NCI-H2029 treated with DMSO at 0.1 percent for 48 hours (cell line): ENCODE data around the gene SYDE1.
"Not testable (repeated sequence)": the region's sequence is repeated elsewhere in the genome, so short reads cannot be mapped to it uniquely, and the experiment has no call there.

Source experiments
- DNase-seq: peaks from one replicate; lab custom pipeline; 2025; lab: John Stamatoyannopoulos, UW

The SYDE1 gene, protein sequence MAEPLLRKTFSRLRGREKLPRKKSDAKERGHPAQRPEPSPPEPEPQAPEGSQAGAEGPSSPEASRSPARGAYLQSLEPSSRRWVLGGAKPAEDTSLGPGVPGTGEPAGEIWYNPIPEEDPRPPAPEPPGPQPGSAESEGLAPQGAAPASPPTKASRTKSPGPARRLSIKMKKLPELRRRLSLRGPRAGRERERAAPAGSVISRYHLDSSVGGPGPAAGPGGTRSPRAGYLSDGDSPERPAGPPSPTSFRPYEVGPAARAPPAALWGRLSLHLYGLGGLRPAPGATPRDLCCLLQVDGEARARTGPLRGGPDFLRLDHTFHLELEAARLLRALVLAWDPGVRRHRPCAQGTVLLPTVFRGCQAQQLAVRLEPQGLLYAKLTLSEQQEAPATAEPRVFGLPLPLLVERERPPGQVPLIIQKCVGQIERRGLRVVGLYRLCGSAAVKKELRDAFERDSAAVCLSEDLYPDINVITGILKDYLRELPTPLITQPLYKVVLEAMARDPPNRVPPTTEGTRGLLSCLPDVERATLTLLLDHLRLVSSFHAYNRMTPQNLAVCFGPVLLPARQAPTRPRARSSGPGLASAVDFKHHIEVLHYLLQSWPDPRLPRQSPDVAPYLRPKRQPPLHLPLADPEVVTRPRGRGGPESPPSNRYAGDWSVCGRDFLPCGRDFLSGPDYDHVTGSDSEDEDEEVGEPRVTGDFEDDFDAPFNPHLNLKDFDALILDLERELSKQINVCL

DNA sequence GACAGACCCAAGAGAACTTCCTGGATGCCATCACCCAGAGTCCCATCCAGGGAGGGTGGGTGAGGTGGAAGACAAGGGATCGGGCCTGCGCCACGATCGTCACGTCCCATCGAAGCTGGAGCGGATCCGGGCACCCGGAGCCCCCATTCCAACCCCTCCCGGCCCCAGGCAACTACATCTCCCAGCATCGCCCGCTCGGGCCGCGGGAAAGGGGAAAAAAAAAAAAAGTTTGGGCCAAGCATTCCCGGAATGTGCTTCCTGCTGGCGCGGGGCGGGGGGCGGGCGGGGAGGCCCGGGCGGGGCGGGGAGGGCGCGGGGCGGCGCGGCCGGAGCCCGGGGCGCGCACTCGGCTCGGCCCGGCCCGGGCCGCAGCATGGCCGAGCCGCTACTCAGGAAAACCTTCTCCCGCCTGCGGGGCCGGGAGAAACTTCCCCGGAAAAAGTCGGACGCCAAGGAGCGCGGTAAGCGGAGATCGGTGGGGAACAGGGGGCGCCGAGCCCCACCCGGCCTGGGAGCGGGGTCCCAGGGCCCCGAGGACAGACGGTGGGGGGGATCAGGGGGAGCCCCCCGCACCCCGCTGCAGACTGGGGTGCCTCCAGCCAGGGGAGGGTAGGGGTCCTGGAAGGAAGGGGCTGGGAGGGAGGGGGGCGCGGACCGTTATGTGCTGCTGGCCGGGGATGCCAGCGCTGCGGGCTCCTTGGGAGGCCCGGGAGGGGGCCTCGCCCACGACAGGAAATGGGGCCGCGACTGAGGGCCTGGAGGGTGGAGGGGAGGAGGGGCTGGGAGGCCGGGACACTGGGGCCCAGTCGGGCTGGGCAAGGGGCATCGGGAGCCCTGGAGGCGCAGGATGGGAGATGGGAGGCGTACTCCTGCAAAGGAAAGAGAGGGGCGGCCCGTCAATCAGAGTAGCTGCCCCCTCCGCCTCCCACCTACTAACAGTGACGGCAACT, at the start of gene SYDE1:
Gene SYDE1, plus strand, starts transcription at position 341 of the 950 bp plus-strand sequence. Its CDS starts 33 bp downstream, at position 374.
- no peak for DNase-seq

DNA sequence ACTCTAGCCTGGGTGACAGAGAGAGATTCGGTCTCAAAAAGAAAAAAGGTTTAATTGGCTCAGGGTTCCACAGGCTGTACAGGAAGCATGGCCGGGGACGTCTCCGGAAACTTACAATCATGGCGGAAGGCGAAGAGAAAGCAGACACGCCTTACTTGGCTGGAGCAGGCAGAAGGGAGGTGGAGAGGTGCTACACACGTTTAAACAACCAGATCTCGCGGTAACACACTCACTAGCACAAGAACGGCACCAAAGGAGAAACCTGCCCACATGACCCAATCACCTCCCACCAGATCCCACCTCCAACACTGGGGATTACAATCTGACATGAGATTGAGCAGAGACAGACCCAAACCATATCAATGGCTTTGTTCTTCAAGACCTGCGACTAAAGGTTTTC, 45.2 kb upstream of the SYDE1 start:
- no peak for DNase-seq

DNA sequence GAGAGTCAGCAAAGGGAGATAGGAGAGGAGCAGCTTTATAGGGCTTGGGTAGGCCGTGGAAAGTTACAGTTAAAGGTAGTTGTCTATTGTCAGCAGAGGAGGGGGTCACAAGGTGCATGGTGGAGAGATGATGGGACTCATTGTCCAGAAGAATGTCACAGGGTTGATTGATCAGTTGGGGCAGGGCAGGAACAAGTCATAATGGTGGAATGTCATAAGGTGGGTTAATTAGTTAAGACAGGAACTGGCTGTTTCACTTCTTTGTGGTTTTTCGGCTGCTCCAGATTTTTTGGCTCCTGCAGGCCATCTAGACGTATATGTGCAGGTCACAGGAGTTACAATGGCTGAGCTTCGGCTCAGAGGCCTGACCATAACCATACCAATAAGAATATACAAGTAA, 36.8 kb upstream of the SYDE1 start:
- not testable (repeated sequence) for DNase-seq

DNA sequence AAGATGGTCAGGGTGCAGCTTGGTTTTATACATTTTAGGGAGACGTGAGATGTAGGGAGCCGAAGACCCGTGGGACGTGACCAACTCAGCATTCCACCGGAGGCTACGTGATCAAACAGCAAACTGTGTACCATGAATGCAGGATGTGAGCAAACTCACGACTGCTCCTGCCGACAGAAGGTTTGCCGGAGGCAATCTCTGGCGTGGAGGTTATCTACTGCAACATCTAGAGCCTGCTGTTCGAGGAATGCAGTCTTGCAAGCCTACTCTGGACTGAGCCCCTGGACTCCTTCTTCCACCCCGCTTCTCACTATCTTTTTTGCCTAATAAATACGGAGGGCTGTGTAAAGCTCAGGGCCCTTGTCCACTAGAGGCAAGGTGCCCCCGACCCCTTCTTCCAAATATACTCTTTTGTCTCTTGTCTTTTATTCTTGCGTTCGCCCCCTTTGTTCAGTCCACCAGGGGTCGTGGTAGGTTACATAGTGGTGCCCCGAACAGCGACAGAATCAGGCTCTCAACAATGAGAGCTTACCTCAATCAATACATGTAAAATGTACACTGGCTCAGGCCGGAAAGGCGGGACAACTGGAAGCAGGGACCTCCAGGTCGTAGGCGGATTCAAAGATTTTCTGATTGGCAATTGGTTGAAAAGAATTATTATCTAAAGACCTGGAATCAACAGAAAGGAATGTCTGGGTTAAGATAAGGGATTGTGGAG, 34.1 kb upstream of the SYDE1 start:
- no peak for DNase-seq

DNA sequence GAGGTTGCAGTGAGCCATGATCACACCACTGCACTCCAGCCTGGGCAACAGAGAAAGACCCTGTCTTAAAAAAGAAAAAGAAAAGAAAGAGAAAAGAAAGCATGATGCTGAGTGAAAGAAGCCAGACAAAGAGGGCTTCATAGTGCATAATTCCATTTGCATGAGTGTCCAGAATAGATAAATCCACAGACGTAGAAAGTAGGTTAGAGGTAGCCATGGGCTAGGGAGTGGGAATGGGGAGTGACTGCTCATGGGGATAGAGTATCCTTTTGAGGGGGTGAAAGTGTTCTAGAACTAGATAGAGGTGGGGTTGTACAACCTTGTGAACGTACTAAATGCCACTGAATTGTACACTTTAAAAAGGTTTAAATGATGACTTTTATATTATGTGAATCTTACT, 32.8 kb upstream of the SYDE1 start:
- no peak for DNase-seq

DNA sequence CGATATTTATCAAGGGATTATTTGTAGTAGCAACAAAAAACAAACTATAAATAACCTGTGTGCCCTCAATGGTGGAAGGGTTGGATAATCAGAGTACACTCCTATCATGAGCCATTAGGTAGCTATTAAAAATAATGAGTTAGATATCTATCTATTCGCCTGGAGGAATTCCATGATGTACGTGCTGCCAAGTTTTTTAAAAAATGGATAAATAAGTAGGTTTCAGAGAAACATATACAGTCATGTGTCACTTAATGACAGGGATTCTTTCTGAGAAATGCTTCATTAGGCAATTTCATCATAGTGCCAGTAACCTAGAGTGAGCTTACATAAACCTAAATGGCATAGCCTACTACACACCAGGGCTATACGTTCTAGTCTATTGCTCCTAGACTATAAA, 31.4 kb upstream of the SYDE1 start:
- no peak for DNase-seq

DNA sequence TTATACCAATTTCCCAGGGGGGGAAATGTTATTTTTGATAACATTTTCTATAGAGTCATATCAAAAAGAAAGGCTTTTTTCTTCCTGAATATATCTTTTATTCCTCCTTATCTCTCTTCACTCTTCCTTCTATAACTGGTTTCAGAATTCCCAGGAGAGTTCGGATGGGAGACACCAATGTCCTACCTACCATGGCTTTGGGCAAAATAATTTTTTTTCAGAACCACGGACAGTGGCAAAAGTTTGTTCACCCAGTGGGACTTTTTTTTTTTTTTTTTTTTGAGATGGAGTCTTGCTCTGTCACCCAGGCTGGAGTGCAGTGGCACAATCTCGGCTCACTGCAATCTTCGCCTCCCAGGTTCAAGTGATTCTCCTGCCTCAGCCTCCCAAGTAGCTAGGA, 27.2 kb upstream of the SYDE1 start:
- DNase-seq, result not testable (repeated sequence)

DNA sequence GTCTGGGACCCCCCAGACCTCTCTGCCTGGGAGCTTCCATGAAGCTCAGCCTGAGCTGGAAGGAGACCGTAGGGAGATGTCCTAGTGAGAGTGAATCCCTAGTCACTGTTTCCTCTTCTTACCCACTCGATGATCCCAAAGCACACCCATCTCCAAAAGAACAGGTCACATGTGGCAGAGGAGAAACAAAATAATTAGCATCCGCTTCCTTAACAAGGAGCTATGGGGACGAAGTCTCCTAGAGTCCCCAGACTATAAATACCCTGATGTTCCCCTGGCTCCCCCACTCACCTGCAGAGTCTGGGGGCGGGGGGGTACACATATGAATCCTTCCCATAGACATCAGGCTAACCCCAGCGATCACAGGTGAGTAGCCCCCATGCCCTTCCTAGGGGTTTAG, 25.3 kb upstream of the SYDE1 start, which contains the start of gene OR1I1:
Gene OR1I1, plus strand, starts transcription at position 301 of the 400 bp plus-strand sequence. CDS start 4,855 bp downstream, outside the sequence.
- no peak for DNase-seq

DNA sequence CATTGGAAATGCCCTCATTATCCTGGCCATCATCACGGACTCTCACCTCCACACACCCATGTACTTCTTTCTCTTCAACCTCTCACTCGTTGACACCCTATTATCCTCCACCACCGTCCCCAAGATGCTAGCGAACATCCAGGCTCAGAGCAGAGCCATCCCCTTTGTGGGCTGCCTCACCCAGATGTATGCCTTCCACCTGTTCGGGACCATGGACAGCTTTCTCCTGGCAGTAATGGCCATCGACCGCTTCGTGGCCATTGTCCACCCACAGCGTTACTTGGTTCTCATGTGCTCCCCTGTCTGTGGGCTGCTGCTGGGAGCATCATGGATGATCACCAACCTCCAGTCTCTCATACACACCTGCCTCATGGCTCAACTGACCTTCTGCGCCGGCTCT, 20.0 kb upstream of the SYDE1 start:
- DNase-seq, result no peak

DNA sequence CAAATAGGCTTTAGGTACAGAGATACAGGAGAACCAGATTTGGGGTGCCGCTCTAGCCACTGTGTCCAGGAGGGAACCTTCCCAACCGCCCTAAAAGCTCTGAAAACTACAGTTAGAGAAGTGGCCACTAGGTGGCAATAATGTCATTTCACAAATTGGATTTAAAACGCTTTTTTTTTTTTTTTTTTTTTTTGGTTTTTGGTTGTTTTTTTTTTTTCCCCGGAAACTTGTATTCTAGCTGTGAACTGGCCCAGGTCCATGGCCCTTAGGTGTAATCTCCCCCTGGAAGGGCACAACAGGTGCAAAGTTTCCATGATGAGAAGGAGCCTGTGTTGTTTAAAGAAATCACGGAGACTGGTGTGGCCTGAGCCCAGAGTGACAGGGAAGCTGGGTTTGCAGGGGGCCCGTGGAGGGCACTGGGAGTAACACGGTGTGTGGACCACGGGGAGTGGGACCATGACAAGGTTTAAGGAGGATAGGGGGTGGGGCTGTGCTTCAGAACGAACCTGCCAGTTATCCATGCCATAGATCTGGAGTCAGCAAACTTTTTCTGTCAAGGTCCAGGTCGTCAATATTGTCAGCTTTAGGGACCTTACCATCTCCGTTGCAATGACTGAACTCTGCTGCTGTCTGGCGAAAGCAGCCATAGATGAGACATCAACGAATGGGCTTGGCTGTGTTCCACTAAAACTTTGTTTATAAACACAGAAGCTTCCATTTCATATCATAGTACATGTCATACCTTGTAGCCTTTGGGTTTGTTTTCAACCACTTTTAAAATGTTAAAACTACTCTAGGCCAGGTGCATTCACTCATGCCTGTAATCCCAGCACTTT, 15.1 kb upstream of the SYDE1 start:
- peak; percentile 37 for DNase-seq

DNA sequence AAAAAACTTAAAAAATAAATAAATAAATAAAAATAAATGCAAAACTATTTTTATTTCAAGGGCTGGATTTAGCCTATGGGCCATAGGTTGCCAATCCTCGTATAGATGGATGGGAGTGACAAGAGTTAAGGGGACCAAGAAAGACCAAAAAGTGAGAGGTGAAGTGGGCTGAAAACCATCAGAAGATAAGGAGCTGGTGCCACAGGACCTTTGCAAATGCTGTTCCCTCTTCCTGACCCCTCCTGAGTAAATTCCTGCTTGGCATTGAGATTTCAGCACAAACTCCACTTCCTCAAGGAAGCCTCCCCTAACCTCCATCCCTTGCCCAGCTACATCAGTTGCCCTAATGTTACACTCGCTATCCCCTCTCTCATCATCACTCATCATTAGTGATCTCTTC, 14.2 kb upstream of the SYDE1 start:
- DNase-seq, result no peak

DNA sequence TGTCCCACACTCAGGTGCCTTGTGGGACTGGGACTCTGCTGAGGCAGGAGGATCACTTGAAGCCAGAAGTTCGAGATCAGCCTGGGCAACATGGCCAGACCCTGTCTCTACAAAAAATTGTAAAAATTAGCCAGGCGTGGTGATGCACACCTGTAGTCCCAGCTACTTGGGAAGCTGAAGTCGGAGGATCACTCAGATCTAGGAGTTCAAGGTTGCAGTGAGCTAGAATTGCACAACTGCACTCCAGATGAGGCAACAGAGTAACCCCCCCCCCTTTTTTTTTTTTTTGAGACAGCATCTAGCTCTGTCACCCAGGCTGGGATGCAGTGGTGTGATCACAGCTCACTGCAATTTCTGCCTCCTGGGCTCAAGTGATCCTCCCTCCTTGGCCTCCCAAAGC, 11.0 kb upstream of the SYDE1 start:
- no peak for DNase-seq

DNA sequence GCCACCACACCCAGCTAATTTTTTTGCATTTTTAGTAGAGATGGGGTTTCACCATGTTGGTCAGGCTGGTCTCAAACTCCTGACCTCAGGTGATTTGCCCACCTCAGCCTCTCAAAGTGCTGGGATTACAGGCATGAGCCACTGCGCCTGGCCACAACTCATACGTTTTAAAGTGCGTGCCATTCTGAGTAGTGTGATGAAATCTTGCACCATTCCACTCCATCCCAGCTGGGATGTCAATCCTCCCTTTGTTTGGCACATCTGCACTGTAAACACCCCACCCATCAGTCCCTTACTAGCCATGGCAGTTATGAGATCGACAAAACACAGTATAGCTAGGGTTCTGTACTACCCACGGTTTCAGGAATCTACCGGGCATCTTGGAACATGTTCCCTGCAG, 9.2 kb upstream of the SYDE1 start:
- DNase-seq, result not testable (repeated sequence)

DNA sequence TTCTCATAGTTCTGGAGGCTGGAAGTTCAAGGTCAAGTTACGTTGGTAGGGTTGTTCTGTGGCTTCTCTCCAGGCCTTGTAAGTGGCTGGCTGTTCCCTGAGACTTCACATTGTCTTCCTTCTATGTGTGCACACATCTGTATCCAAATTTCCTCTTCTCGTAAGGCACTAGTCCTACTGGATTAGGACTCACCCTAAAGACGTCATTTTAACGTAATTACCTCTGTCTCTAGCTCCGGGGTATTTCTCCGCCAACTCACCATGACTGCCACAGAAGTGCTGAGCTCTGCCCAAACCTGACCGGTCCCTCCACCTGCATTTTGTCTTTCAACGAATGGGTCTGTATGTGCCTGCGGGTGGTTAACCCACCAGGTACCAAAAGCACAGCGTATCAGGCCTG, 8.7 kb upstream of the SYDE1 start:
- no peak for DNase-seq

DNA sequence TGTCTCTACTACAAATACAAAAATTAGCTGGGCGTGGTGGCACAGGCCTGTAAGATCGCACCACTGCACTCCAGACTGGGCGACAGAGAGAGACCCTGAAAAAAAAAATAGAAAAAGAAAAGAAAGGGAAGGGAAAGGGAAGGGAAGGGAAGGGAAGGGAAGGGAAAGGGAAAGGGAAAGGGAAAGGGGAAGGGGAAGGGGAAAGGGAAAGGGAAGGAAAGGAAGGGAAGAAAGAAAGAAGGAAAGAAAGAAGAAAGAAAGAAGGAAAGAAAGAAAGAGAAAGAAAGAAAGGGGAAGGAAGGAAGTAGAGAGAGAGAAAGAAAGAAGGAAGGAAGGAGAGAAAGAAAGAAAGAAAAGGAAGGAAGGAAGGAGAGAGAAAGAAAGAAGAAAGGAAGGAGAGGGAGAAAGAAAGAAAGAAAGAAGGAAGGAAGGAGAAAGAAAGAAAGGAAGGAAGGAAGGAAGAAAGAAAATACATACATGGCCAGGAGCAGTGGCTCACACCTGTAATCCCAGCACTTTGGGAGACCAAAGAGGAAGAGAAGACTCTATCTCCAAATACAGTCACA, 8.1 kb upstream of the SYDE1 start:
- no peak for DNase-seq

DNA sequence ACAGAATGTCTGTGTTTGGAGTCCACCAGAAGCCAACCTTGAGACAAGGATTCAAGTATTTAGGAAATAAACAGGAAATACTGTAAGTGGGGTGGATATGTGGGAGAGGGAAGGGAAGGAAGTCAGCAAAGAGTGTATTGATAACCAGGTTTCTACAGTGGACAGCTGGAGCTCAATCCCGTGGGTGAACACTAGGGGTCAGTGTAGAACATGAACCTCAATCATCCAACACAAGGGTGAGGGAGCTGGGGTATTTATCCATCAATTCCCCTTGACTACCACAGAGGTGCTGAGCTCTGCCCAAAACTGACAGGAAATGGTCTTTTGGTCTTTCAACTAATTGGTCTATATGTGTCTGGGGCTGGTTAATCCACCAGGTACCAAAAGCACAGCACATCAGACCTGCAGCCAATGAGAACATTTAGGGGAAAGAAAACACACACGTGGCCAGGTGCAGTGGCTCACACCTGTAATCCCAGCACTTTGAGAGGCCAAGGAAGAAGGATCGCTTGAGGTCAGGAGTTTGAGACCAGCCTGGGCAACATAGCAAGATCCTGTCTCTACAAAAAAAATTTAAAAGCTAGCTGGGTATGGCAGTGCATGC, 5.6 kb upstream of the SYDE1 start:
- no peak for DNase-seq

DNA sequence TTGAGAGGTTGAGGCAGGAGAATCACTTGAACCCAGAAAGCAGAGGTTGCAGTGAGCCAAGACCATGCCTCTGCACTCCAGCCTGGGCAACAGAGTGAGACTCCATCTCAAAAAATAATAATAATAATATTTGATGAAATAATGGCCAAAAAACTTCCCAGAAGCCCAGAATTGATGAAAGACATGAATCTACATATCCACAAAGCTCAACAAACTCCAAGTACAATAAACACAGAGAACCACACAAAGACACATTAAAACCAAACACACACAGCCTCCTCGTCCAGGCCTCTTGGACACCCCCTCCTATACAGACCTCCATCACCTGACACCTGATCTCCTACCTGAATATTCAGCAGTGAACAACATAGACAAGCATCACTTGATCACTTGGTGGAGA, 3.2 kb upstream of the SYDE1 start:
- DNase-seq, result no peak

DNA sequence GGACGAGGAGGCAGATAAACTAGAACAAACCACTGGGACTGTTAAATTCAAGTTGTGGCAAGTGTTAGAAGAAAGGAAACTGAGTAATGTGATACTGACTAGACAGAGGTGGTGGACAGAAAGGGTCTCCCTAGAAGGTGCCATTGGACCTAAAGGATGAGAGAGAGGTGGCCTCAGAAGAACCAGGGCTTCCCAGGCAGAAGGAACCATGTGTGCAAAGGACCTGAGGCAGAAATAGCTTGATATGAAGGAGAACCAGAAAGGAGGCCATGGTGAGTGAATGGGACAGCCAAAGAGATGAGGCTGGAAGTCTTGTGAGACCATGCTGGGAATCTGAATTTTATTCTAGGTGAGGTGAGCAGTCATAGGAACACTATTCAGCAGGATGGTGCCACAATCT, 2.8 kb upstream of the SYDE1 start:
- no peak for DNase-seq

DNA sequence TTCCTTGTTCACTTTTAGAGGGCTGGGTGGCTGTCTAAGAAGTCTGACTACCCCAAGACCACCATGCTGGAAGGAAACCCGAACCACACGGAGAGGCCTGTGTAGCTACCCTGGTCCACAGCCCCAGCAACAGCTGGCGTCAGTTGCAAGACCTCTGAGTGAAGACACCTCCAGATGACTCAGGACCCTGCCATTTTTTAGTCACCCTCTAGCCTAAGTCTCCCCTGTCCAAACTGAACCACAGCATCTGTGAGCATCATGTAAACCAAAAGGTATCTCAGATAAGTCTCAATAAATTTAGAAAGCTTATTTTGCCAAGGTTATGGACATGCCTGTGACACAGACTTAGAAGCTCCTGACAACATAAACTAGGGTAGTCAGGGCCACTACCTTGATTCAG, 2.2 kb upstream of the SYDE1 start:
- DNase-seq, result no peak
